Measurements from ENCODE around the gene NUTM1.

Gene NUTM1

GRCh38 chr15:34327906-34328305 is 15.2 kb upstream of the NUTM1 start:
- Histone ChIP-seq H3K27ac (no peak overlapping the region), H3K36me3 (replicated peaks) (no peaks in the 10 kb centered on the region), H3K27me3 (replicated peaks) (no peaks in the 10 kb centered on the region), H3K4me3 (ENCODE audit: low read depth, low read length) (no peak overlapping the region)
- no peak for DNase-seq
- in situ Hi-C loops (cut with HindIII; ENCODE audit: low pct_ligation_motif_present, low sequenced_read_pairs) = loop anchor here (25.0 kb wide), 1 partner anchor 91 kb away; the partner anchor contains the start of gene EMC4
- no peak for TF ChIP-seq CTCF (IDR thresholded peaks at IDR 0.05; ENCODE audit: low read depth, low read length, missing control alignments)

GRCh38 chr15:34329006-34329405 is 14.1 kb upstream of the NUTM1 start:
- in situ Hi-C loops (cut with HindIII; ENCODE audit: low pct_ligation_motif_present, low sequenced_read_pairs) = loop anchor here (25.0 kb wide), 1 partner anchor 92 kb away; the partner anchor contains the start of gene EMC4
- H3K36me3 ChIP-seq (replicated peaks) = no peaks in the 10 kb centered on the region
- no peak overlapping the region for H3K4me3 ChIP-seq (ENCODE audit: low read depth, low read length)
- no peak overlapping the region for H3K27ac ChIP-seq
- no peak for TF ChIP-seq CTCF (IDR thresholded peaks at IDR 0.05; ENCODE audit: low read depth, low read length, missing control alignments)
- DNase-seq = no peak
- H3K27me3 ChIP-seq (replicated peaks) = no peaks in the 10 kb centered on the region

- no peak overlapping the region for H3K4me3 ChIP-seq (ENCODE audit: low read depth, low read length)
- in situ Hi-C loops (cut with HindIII; ENCODE audit: low pct_ligation_motif_present, low sequenced_read_pairs) = loop anchor here (25.0 kb wide), 1 partner anchor 93 kb away; the partner anchor contains the start of gene EMC4
- no peaks in the 10 kb centered on the region for H3K27me3 ChIP-seq (replicated peaks)
- no peaks in the 10 kb centered on the region for H3K36me3 ChIP-seq (replicated peaks)
- TF ChIP-seq CTCF (IDR thresholded peaks at IDR 0.05; ENCODE audit: low read depth, low read length, missing control alignments) = no peak
- no peak for DNase-seq
- H3K27ac ChIP-seq = no peak overlapping the region
These were observed 12.8 kb upstream of the NUTM1 start for GRCh38 chr15:34330279-34330678.

- no peak overlapping the region for H3K27ac ChIP-seq
- in situ Hi-C loops (cut with HindIII; ENCODE audit: low pct_ligation_motif_present, low sequenced_read_pairs) = loop anchor here (25.0 kb wide), 1 partner anchor 95 kb away; the partner anchor contains the start of gene EMC4
These were observed 11.3 kb upstream of the NUTM1 start for GRCh38 chr15:34331809-34332208.

GRCh38 chr15:34332553-34333120 is 10.5 kb upstream of the NUTM1 start:
- in situ Hi-C loops (cut with HindIII; ENCODE audit: low pct_ligation_motif_present, low sequenced_read_pairs) = loop anchor here (25.0 kb wide), 1 partner anchor 95 kb away; the partner anchor contains the start of gene EMC4
- H3K36me3 ChIP-seq (replicated peaks) = no peaks in the 10 kb centered on the region
- DNase-seq = no peak
- no peak overlapping the region for H3K27ac ChIP-seq
- no peak for TF ChIP-seq CTCF (IDR thresholded peaks at IDR 0.05; ENCODE audit: low read depth, low read length, missing control alignments)
- H3K4me3 ChIP-seq (ENCODE audit: low read depth, low read length) = no peak overlapping the region
- no peaks in the 10 kb centered on the region for H3K27me3 ChIP-seq (replicated peaks)

More at GRCh38 chr15:34331809-34332208, 11.3 kb upstream of the NUTM1 start:
- no peak for DNase-seq
- Histone ChIP-seq H3K4me3 (ENCODE audit: low read depth, low read length) (no peak overlapping the region), H3K27me3 (replicated peaks) (no peaks in the 10 kb centered on the region), H3K36me3 (replicated peaks) (no peaks in the 10 kb centered on the region)
- TF ChIP-seq CTCF (IDR thresholded peaks at IDR 0.05; ENCODE audit: low read depth, low read length, missing control alignments) = no peak
